HEK293 (cell line): ENCODE results near the gene ANO8.

ENCODE experiments used
- CTCF ChIA-PET: fragments of 350-600 bp; formaldehyde crosslinking; extraction: SDS; loops from one replicate; lab custom pipeline; 2021; ENCODE audit warnings: antibody characterized with exemption; lab: Yijun Ruan, JAX
- POLR2A ChIA-PET: fragments of 300-600 bp; formaldehyde crosslinking; extraction: SDS; loops from one replicate; lab custom pipeline; 2020; ENCODE audit warnings: antibody characterized with exemption, inconsistent platforms; lab: Yijun Ruan, JAX
- H3K27ac ChIP-seq: fragments of 200-500 bp; sonication (Bioruptor generic); 2 replicates; pipeline ENCODE4 v1.5.1; 2014; ENCODE audit warnings: low read depth, low read length, control low read depth, inconsistent platforms; ENCODE audit errors: extremely low read depth
- H3K36me3 ChIP-seq, 2 experiments: fragments of 200-500 bp in 1 of 2; sonication (Bioruptor generic) in 1 of 2; 1 replicate in 1 of 2; 2 replicates in 1 of 2; pipeline ENCODE4 v1.5.1; 2014 to 2017; ENCODE audit warnings: inconsistent platforms in 2 of 2, low read length in 2 of 2; ENCODE audit not compliant: control insufficient read depth in 2 of 2, insufficient read depth in 1 of 2
- H3K4me1 ChIP-seq: fragments of 200-500 bp; sonication (Bioruptor generic); 2 replicates; pipeline ENCODE4 v1.5.1; 2014; ENCODE audit warnings: mild to moderate bottlenecking, low read length, inconsistent platforms; ENCODE audit not compliant: control insufficient read depth, insufficient read depth
- H3K4me3 ChIP-seq: 2 replicates; pipeline ENCODE4 v1.5.1; 2011; ENCODE audit warnings: low read depth, mild to moderate bottlenecking, control low read depth, low read length, moderate library complexity
- H3K9me3 ChIP-seq: fragments of 200-500 bp; sonication (Bioruptor generic); 2 replicates; pipeline ENCODE4 v1.5.1; 2014; ENCODE audit warnings: low read depth, low read length, inconsistent platforms; ENCODE audit not compliant: control insufficient read depth, insufficient read depth
- BCL11B ChIP-seq: fragments of 450-650 bp; formaldehyde crosslinking; IDR thresholded peaks from 2 replicates; pipeline ENCODE4 v1.5.1; 2016; ENCODE audit warnings: low read depth, missing biosample characterization, missing genetic modification characterization
- CTCF ChIP-seq: fragments of 450-650 bp; formaldehyde crosslinking; IDR thresholded peaks from 2 replicates; pipeline ENCODE4 v1.5.1; 2016; ENCODE audit warnings: missing biosample characterization, missing genetic modification characterization
- GLIS2 ChIP-seq: fragments of 450-650 bp; formaldehyde crosslinking; IDR thresholded peaks from 2 replicates; pipeline ENCODE4 v1.5.1; 2016; ENCODE audit warnings: missing biosample characterization, missing genetic modification characterization
- IKZF3 ChIP-seq: fragments of 450-650 bp; IDR thresholded peaks from 2 replicates; pipeline ENCODE4 v1.5.0; 2018; ENCODE audit warnings: missing biosample characterization, mild to moderate bottlenecking, missing genetic modification characterization, moderate library complexity
- KLF10 ChIP-seq: fragments of 450-650 bp; IDR thresholded peaks from 2 replicates; pipeline ENCODE4 v1.5.1; 2018; ENCODE audit warnings: missing biosample characterization, mild to moderate bottlenecking, missing genetic modification characterization
- KLF16 ChIP-seq: fragments of 450-650 bp; formaldehyde crosslinking; IDR thresholded peaks from 2 replicates; pipeline ENCODE4 v1.5.1; 2017; ENCODE audit warnings: missing biosample characterization, missing genetic modification characterization
- KLF9 ChIP-seq: fragments of 450-650 bp; formaldehyde crosslinking; IDR thresholded peaks from 2 replicates; pipeline ENCODE4 v1.5.1; 2016; ENCODE audit warnings: missing biosample characterization, missing genetic modification characterization, low read depth
- PATZ1 ChIP-seq: fragments of 450-650 bp; formaldehyde crosslinking; IDR thresholded peaks from 2 replicates; pipeline ENCODE4 v1.5.1; 2016; ENCODE audit warnings: missing biosample characterization, missing genetic modification characterization
- REST ChIP-seq: fragments of 450-650 bp; formaldehyde crosslinking; IDR thresholded peaks from 2 replicates; pipeline ENCODE4 v1.5.1; 2016; ENCODE audit warnings: missing biosample characterization, missing genetic modification characterization
- ZBTB44 ChIP-seq: fragments of 450-650 bp; IDR thresholded peaks from 2 replicates; pipeline ENCODE4 v1.5.1; 2018; ENCODE audit warnings: missing biosample characterization, mild to moderate bottlenecking, missing genetic modification characterization
- ZBTB48 ChIP-seq: fragments of 450-650 bp; formaldehyde crosslinking; IDR thresholded peaks from 2 replicates; pipeline ENCODE4 v1.5.1; 2016; ENCODE audit warnings: missing biosample characterization, missing genetic modification characterization
- ZNF10 ChIP-seq: fragments of 450-650 bp; formaldehyde crosslinking; IDR thresholded peaks from 2 replicates; pipeline ENCODE4 v1.5.1; 2017; ENCODE audit warnings: missing biosample characterization, missing genetic modification characterization
- ZNF24 ChIP-seq: fragments of 450-650 bp; formaldehyde crosslinking; IDR thresholded peaks from 2 replicates; pipeline ENCODE4 v1.5.1; 2016; ENCODE audit warnings: missing biosample characterization, missing genetic modification characterization
- ZNF354C ChIP-seq: fragments of 450-650 bp; formaldehyde crosslinking; IDR thresholded peaks from 2 replicates; pipeline ENCODE4 v1.5.1; 2016; ENCODE audit warnings: missing biosample characterization, missing genetic modification characterization, low read depth, borderline replicate concordance
- ZNF394 ChIP-seq: fragments of 450-650 bp; formaldehyde crosslinking; IDR thresholded peaks from 2 replicates; pipeline ENCODE4 v1.5.1; 2016; ENCODE audit warnings: missing biosample characterization, missing genetic modification characterization, mild to moderate bottlenecking, moderate library complexity, borderline replicate concordance
- ZNF423 ChIP-seq: fragments of 450-650 bp; formaldehyde crosslinking; IDR thresholded peaks from 2 replicates; pipeline ENCODE4 v1.5.1; 2016; ENCODE audit warnings: missing biosample characterization, missing genetic modification characterization
- ZNF473 ChIP-seq: fragments of 450-650 bp; formaldehyde crosslinking; IDR thresholded peaks from 2 replicates; pipeline ENCODE4 v1.5.1; 2017; ENCODE audit warnings: missing biosample characterization, missing genetic modification characterization
- ZNF513 ChIP-seq: fragments of 450-650 bp; IDR thresholded peaks from 2 replicates; pipeline ENCODE4 v1.5.1; 2018; ENCODE audit warnings: missing biosample characterization, missing genetic modification characterization
- ZNF521 ChIP-seq: fragments of 450-650 bp; formaldehyde crosslinking; IDR thresholded peaks from 2 replicates; pipeline ENCODE4 v1.5.1; 2017; ENCODE audit warnings: missing biosample characterization, mild to moderate bottlenecking, missing genetic modification characterization
- ZNF544 ChIP-seq: fragments of 450-650 bp; formaldehyde crosslinking; IDR thresholded peaks from 2 replicates; pipeline ENCODE4 v1.5.0; 2017; ENCODE audit warnings: missing biosample characterization, missing genetic modification characterization
- ZNF560 ChIP-seq: fragments of 450-650 bp; formaldehyde crosslinking; IDR thresholded peaks from 2 replicates; pipeline ENCODE4 v1.5.1; 2017; ENCODE audit warnings: missing biosample characterization, missing genetic modification characterization, borderline replicate concordance
- ZNF639 ChIP-seq: fragments of 450-650 bp; formaldehyde crosslinking; IDR thresholded peaks from 2 replicates; pipeline ENCODE4 v1.5.1; 2016; ENCODE audit warnings: missing biosample characterization, missing genetic modification characterization
- ZNF777 ChIP-seq: fragments of 450-650 bp; formaldehyde crosslinking; IDR thresholded peaks from 2 replicates; pipeline ENCODE4 v1.5.1; 2017; ENCODE audit warnings: missing biosample characterization, missing genetic modification characterization, borderline replicate concordance
- ZNF792 ChIP-seq: fragments of 450-650 bp; formaldehyde crosslinking; IDR thresholded peaks from 2 replicates; pipeline ENCODE4 v1.5.1; 2016; ENCODE audit warnings: missing biosample characterization, missing genetic modification characterization
- ZSCAN16 ChIP-seq: fragments of 450-650 bp; formaldehyde crosslinking; IDR thresholded peaks from 2 replicates; pipeline ENCODE4 v1.5.1; 2016; ENCODE audit warnings: missing biosample characterization, missing genetic modification characterization
- ZSCAN30 ChIP-seq: fragments of 450-650 bp; IDR thresholded peaks from 2 replicates; pipeline ENCODE4 v1.5.1; 2018; ENCODE audit warnings: missing biosample characterization, mild to moderate bottlenecking, missing genetic modification characterization, moderate library complexity

ANO8 gene

GRCh38 chr19:17305216-17305516 is 29.5 kb downstream of the ANO8 start:
- peak overlapping the region; percentile 16; the same call in 1 of the 2 replicates for H3K4me3 ChIP-seq
- peaks cover 3% of the 10 kb centered on the region for H3K4me1 ChIP-seq
- no peaks in the 10 kb centered on the region for H3K9me3 ChIP-seq
- POLR2A ChIA-PET: interaction anchor here (0.5 to 2.8 kb wide), 18 partner anchors 8 to 1013 kb away, joined by 3 to 28 read pairs (median 4); partner anchors contain the start of genes BABAM1, NR2F6 and USE1
- no peak overlapping the region for H3K27ac ChIP-seq
- CTCF ChIA-PET: interaction anchor here (0.5 to 1.7 kb wide), 13 partner anchors 9 to 969 kb away, joined by 3 to 9 read pairs (median 3); partner anchors contain the start of genes ANO8 and IQCN
- H3K36me3 ChIP-seq: peaks cover 0 to 16% of the 10 kb centered on the region in 2 experiments; a peak in 1 of 3 replicates
- TF ChIP-seq ZNF423 (tag by site-specific recombination): peak; percentile 84; the same call in 1 of the 2 replicates
- peak; percentile 55 for TF ChIP-seq REST
- TF ChIP-seq ZBTB48 (tag by site-specific recombination): peak; percentile 14; the same call in 1 of the 2 replicates
- peak; percentile 85 for TF ChIP-seq KLF16 (tag by site-specific recombination)
- TF ChIP-seq ZNF394: 0 out of 2 replicates have a peak, but pooled peaks have one; percentile 15
- TF ChIP-seq ZNF521 (tag by site-specific recombination): no peak
- TF ChIP-seq ZNF560 (tag by site-specific recombination): no peak
- TF ChIP-seq KLF10: 0 out of 2 replicates have a peak, but pooled peaks have one; percentile 81
- TF ChIP-seq ZBTB44 (tag by site-specific recombination): peak; percentile 91; the same call in 1 of the 2 replicates
- no peak for TF ChIP-seq ZNF354C (tag by site-specific recombination)
- 0 out of 2 replicates have a peak, but pooled peaks have one; percentile 25 for TF ChIP-seq BCL11B
- no peak for TF ChIP-seq ZSCAN16
- 0 out of 2 replicates have a peak, but pooled peaks have one; percentile 32 for TF ChIP-seq ZNF10 (tag by site-specific recombination)
- TF ChIP-seq CTCF: no peak
- peak; percentile 91 for TF ChIP-seq IKZF3 (tag by site-specific recombination)
- TF ChIP-seq GLIS2 (tag by site-specific recombination): peak; percentile 96
- no peak for TF ChIP-seq ZNF473 (tag by site-specific recombination)
- no peak for TF ChIP-seq ZNF639 (tag by site-specific recombination)
- peak; percentile 89 for TF ChIP-seq ZSCAN30 (tag by site-specific recombination)
- no peak for TF ChIP-seq KLF9 (tag by site-specific recombination)
- TF ChIP-seq ZNF777 (tag by site-specific recombination): no peak
- TF ChIP-seq ZNF544 (tag by site-specific recombination): no peak
- TF ChIP-seq ZNF513 (tag by site-specific recombination): no peak
- TF ChIP-seq ZNF24 (tag by site-specific recombination): 0 out of 2 replicates have a peak, but pooled peaks have one; percentile 51
- peak; percentile 76; the same call in 1 of the 2 replicates for TF ChIP-seq PATZ1 (tag by site-specific recombination)
- no peak for TF ChIP-seq ZNF792 (tag by site-specific recombination)
